A549 treated with GW870086 at 1 μM for 4 hours (cell line): ENCODE data around the gene JPH2. TPM values are rescaled to one million over a fixed set of nuclear protein-coding genes. Genes with fewer than 3 reads are reported as not detected.

Experiments used
- total RNA-seq: library from RNA; stranded (reverse); fragments of 200-300 nt; extraction: Qiagen RNA extraction; gene quantifications from 5 replicates; pipeline ENCODE4 v1.2.3, GENCODE V29; 2022; ENCODE audit warnings: low read depth

The JPH2 gene
- total RNA-seq: 3.0 to 3.7 TPM (median 3.2 TPM) in 5 replicates

GRCh38 chr20:44187054-44187771 lies at the start of gene JPH2:
TSS of gene JPH2 (minus strand) at chr20:44187188. CDS start at chr20:44186705, 483 bp downstream.

GRCh38 chr20:44210406-44211176 lies 23.6 kb upstream of the JPH2 start, which contains the start of gene OSER1:
TSS of gene OSER1 (minus strand) at chr20:44210771. CDS start at chr20:44206957, 3,814 bp downstream.

Other genes with a start within 250 kb of the JPH2 start
- 43.4 to 57.9 TPM (median 51.2 TPM) in 5 replicates for gene OSER1, start 23.6 kb upstream of the JPH2 start, total RNA-seq
- gene GDAP1L1, start 60.1 kb upstream of the JPH2 start, total RNA-seq: 0.08 TPM in 1 of 5 replicates, not detected in the others
- 7.2 to 9.3 TPM (median 8.7 TPM) in 5 replicates for gene FITM2, start 124.0 kb upstream of the JPH2 start, total RNA-seq
- 0.18 to 0.75 TPM (median 0.39 TPM) in 4 of 5 replicates, not detected in the other for gene R3HDML, start 149.9 kb upstream of the JPH2 start, total RNA-seq
- gene HNF4A, start 168.5 kb upstream of the JPH2 start, total RNA-seq: 15.4 to 21.7 TPM (median 19.8 TPM) in 5 replicates